Measurements from ENCODE around the gene MESP2.
A peak's percentile ranks its signal among the peaks of the same experiment; 100 is the strongest.
"Not testable (repeated sequence)": the region's sequence is repeated elsewhere in the genome, so short reads cannot be mapped to it uniquely, and the experiment has no call there.

The MESP2 gene

GRCh38 chr15:89781055-89781454, 4.9 kb downstream of the MESP2 start:
- DNase-seq (ENCODE audit: low read depth) = no peak

DNA sequence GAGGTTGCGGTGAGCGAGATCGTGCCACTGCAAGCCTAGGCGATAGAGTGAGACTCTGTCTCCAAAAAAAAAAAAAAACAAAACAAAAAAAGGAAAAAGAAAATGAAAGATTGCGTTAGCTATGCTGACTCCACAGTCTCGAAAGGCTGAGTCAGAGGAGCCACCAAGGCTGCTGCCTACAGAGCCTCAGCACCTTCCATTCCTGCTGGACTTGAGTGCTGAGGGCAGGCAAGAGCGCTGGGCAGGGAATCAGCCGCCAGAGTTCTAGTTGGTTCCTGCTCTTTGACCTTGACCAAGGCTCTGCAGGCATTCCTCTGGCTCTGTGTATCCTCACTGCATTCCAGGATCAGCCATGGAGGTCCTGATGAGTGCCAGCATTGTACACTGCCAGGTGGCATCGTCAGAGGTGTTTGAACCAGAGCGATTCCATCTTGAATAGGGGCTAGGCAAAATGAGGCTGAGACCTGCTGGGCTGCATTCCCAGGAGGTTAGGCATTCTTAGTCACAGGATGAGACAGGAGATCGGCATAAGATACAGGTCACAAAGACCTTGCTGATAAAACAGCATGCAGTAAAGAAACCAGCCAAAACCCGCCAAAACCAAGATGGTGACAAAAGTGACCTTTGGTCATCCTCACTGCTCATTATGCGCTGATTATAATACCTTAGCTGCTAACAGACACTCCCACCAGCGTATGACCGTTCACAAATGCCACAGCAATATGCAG, 5.9 kb downstream of the MESP2 start:
- no peak for DNase-seq (ENCODE audit: low read depth)

DNA sequence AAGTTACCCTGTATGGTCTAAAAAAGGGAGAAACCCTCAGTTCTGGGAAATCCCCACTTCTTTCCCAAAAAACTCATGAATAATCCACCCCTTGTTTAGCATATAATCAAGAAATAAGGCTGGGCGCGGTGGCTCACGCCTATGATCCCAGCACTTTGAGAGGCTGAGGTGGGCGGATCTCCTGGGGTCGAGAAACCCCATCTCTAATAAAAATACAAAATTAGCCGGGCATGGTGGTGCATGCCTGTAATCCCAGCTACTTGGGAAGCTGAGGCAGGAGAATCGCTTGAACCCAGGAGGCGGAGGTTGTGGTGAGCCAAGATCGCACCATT, 6.5 kb downstream of the MESP2 start:
- not testable (repeated sequence) for DNase-seq (ENCODE audit: low read depth)

- DNase-seq (ENCODE audit: low read depth) = peak; percentile 63
These were observed 7.2 kb downstream of the MESP2 start for GRCh38 chr15:89783111-89783860.

GRCh38 chr15:89783861-89784685, 7.9 kb downstream of the MESP2 start:
- DNase-seq (ENCODE audit: low read depth) = no peak

DNA sequence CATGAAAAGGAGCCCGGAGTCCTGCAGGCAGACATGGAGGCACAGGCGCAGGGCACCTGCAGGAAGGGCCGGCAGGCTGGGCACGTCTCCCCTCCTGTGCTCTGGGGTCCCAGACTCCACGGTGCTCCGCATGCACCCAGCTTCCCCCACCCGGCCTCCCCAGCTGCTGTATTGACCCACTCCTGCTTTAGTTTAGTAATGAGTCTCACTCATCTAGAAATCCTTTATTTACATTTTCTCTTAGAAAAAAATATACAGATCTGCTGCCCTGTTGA, 8.5 kb downstream of the MESP2 start:
- DNase-seq (ENCODE audit: low read depth) = no peak

DNA sequence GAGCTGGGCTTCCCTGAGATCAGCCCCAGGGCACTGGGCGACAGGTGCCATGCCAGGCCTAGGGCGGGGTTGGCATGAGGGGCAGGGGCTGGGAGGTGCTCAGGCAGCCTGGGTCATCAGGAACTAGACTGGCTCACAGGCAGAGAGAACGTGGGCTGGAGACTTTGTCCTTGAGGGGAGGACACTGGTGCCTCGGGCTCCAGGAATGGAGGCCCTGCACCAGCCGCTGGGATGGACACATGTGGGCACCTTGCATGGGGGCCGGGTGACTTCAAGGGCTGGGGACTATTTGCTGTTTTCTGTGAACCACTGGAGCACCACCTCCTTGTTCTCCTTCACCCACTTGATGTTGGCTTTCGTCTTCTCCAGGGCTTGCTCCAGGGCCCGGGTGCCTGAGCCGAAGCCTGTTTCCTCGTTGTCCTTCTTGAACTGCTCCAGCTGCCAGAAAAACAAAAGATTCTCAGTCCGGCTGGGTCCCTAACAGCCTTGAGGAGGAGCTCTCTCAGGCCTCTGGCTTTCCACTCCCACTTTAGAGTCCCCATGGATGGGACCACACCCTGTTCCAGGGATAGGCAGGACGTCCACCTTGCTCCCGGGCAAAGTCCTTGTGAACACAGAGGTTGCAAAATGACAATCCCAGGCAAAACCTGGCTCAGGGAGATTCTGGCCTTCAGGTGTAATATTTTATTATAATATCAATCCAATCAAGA, 9.1 kb downstream of the MESP2 start:
- DNase-seq (ENCODE audit: low read depth) = no peak

- no peak for DNase-seq (ENCODE audit: low read depth)
These were observed 9.6 kb downstream of the MESP2 start for GRCh38 chr15:89785774-89786140.

- DNase-seq (ENCODE audit: low read depth) = no peak
These were observed 11.8 kb downstream of the MESP2 start for GRCh38 chr15:89787944-89788343.

DNA sequence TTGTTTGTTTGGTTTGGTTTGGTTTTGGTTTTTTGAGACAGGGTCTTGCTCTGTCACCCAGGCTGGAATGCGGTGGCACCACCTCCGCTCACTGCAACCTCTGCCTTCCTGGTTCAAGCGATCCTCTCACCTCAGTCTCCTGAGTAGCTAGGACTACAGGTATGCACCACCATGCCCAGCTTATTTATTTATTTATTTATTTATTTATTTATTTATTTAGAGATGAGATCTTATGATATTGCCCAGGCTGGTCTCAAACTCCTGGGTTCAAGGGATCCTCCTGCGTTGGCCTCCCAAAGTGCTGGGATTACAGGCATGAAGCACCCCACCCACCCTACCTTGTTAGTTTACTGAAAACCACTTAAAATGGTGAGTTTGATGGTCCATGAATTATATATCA, 12.5 kb downstream of the MESP2 start:
- DNase-seq (ENCODE audit: low read depth) = not testable (repeated sequence)

DNA sequence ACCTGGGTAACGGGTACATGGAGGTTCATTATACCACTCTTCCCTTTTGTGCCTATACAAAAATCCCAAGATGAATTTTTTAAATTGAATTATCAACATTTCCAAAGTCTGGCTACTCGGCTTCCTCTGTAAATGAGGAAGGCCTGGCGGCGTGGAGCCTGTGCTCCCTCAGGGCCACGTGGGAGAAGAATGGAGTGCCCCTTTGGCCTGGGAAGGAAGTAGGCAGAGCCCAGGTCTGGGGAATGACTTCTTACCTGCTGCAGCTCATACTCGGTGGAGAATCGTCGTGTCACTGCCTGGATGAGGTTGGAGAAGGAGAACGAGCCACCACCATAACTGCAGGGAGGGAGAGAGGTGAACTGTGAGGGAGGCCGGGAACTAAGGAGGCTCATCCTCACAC, 14.1 kb downstream of the MESP2 start:
- no peak for DNase-seq (ENCODE audit: low read depth)

DNA sequence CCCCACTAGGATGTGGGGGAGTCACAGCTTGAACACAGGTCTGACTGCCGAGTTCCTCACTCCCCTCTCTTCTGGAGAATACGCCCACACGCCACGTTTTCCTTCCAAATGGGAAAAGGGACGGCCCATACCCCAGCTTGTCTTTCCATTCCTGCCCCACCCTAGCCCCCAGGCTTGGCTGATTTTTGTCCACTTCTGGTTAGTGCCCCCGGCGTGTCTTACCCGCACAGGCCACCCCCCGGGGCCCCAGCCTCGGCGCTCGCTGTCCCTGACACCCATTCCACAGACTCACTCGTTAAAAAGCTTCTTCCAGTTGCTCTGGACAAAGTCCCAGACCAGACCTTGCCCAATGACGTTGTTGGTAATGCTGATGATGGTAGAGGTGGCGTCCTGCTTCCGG, 14.5 kb downstream of the MESP2 start:
- DNase-seq (ENCODE audit: low read depth) = no peak

GRCh38 chr15:89792106-89792805, 16.1 kb downstream of the MESP2 start:
- no peak for DNase-seq (ENCODE audit: low read depth)

DNA sequence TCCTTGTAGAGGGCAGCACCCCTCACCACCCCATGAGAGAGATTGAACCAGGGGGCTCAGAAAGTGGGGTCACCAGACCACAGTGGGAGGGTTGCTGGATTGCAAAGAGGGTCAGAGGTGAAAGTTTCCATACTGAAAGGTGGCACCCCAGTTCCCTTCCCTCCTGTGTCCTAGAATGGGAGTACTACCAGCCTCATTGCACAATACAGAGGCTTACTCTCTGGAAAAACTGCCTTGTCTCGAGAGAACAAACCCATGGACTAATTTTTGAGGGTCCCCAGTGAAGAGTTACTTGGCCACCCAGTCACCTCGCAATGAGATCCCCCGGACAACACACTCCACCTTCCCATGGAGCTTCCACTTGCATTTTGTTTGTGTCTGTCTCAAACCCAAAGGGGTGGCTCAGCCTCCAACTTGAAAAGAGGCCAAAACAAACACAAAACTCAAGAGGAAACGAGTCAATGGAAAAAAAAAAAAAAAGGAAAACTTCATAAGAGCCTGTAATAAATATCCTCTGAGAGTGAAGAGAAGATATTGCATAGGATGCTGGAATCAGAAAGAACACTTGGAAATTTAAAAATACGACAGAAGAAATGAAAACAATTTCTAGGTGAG, 18.6 kb downstream of the MESP2 start:
- DNase-seq (ENCODE audit: low read depth) = no peak

DNA sequence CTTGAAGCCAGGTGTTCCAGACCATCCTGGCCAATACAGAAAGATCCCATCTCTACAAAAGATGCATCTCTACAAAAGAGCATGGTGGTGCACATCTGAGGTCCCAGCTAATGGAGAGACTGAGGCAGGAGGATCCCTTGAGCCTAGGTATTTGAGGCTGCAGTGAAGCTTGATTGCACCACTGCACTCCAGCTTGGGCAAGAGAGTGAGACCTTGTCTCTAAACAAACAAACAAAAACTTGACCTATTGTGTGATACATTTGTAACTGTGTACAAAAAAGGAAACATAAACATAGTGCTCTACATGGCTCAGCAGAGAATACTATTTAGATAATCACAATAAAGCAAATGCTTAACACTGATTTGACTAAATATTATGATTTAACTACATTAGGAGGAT, 19.9 kb downstream of the MESP2 start:
- DNase-seq (ENCODE audit: low read depth) = no peak

- no peak for DNase-seq (ENCODE audit: low read depth)
These were observed 21.6 kb downstream of the MESP2 start for GRCh38 chr15:89797678-89798201.

DNA sequence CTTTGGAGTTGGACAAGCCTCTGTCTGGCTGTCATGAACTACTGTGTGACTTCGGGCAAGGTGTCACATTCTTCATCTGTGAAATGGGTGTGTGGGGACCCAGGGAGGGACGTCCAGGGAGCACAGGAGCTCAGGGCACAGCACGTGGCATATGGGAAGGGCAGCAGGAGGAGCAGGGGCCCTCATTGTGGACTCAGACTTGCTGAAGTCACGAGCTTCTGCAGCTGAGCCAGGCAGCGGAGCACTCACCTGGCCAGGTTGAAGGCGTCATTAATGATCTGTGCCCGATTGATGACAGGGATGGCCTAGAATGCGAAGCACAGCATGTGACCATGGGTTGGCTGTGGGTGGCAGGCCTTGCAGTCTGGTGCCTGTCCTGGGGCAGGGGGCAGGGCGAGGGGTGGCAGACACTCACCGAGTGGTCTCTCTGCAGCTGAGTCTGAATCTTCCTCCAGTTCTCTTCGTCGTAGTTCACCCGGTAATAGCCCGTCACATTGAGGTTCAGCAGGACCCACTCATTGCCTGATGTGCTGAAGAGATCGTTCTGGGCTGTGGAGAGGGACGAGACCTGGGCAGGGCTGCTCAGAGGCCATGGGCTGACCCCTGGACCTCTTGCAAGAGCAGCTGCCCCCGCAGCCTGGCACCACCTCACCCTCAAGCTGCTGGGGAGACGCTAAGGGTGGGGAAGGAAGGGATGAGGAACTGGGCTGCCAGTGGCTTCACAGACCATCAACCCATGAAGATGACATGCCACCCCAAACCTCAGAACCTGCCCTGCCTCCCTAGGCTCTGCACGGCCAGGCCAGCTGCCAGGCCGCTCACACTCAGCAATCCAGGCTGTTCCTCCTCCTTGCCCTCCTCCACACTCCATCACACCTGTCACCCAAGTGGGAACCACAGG, 23.1 kb downstream of the MESP2 start:
- no peak for DNase-seq (ENCODE audit: low read depth)

- DNase-seq (ENCODE audit: low read depth) = no peak
These were observed 23.9 kb downstream of the MESP2 start for GRCh38 chr15:89799918-89800498.

GRCh38 chr15:89801471-89802195, 25.5 kb downstream of the MESP2 start:
- DNase-seq (ENCODE audit: low read depth) = no peak
